ENCODE measurements around the gene RREB1.

Gene RREB1

DNA sequence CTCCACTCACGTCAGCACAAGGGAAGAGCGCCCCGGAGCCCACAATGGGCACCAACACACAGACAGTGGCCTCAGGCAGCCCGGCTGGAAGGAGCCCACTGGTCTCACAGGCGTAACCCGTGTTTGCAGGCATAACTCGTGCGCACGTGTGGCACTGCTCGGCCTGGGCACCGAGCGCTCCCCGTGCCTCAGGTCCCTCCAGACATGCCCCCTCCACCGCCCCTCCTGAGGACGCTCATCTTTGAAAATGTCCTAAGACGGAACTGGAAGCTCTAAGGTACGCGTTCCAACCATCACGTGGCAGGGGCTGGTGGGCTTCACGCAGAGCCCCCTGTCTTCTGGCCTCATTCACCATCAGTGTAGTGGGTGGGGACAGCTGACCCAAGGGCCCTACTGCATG is 160.6 kb downstream of the RREB1 start:
- ChIA-PET POLR2A (no interaction called here), CTCF (interaction anchor here (0.6 to 1.5 kb wide), 3 partner anchors 10 to 591 kb away, joined by 3 to 5 read pairs (median 3); no protein-coding TSS in a partner anchor)

GRCh38 chr6:7268816-7269555 is 161.2 kb downstream of the RREB1 start:
- ChIA-PET POLR2A (no interaction called here), CTCF (interaction anchor here (0.6 to 1.5 kb wide), 2 partner anchors 141 to 592 kb away, joined by 3 to 4 read pairs; no protein-coding TSS in a partner anchor)
- Histone ChIP-seq H3K9me3 (ENCODE audit: control insufficient read depth, insufficient read depth, low read depth, low read length) (no peaks in the 10 kb centered on the region), H3K36me3 (ENCODE audit: control insufficient read depth in 2 of 2, insufficient read depth in 1 of 2, low read length in 2 of 2) (no peaks in the 10 kb centered on the region), H3K4me1 (ENCODE audit: control insufficient read depth, insufficient read depth, low read length) (no peaks in the 10 kb centered on the region), H3K27ac (ENCODE audit: extremely low read depth, low read depth, low read length) (no peak overlapping the region), H3K4me3 (ENCODE audit: low read depth, low read length) (no peak overlapping the region)
- TF ChIP-seq, protein P1, sequence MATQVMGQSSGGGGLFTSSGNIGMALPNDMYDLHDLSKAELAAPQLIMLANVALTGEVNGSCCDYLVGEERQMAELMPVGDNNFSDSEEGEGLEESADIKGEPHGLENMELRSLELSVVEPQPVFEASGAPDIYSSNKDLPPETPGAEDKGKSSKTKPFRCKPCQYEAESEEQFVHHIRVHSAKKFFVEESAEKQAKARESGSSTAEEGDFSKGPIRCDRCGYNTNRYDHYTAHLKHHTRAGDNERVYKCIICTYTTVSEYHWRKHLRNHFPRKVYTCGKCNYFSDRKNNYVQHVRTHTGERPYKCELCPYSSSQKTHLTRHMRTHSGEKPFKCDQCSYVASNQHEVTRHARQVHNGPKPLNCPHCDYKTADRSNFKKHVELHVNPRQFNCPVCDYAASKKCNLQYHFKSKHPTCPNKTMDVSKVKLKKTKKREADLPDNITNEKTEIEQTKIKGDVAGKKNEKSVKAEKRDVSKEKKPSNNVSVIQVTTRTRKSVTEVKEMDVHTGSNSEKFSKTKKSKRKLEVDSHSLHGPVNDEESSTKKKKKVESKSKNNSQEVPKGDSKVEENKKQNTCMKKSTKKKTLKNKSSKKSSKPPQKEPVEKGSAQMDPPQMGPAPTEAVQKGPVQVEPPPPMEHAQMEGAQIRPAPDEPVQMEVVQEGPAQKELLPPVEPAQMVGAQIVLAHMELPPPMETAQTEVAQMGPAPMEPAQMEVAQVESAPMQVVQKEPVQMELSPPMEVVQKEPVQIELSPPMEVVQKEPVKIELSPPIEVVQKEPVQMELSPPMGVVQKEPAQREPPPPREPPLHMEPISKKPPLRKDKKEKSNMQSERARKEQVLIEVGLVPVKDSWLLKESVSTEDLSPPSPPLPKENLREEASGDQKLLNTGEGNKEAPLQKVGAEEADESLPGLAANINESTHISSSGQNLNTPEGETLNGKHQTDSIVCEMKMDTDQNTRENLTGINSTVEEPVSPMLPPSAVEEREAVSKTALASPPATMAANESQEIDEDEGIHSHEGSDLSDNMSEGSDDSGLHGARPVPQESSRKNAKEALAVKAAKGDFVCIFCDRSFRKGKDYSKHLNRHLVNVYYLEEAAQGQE (tag by site-specific recombination; IDR thresholded peaks at IDR 0.05), result 0 out of 2 replicates have a peak, but pooled peaks have one; percentile 20
- no peak for TF ChIP-seq ZNF16 (tag by site-specific recombination; IDR thresholded peaks at IDR 0.05; ENCODE audit: low read depth)

More for the DNA sequence above, 160.6 kb downstream of the RREB1 start:
- TF ChIP-seq ZNF335 (tag by site-specific recombination; conservative IDR thresholded peaks at IDR 0.05) (no peak), ZNF561 (tag by site-specific recombination; IDR thresholded peaks at IDR 0.05; ENCODE audit: borderline replicate concordance) (no peak)
- Histone ChIP-seq H3K9me3 (ENCODE audit: control insufficient read depth, insufficient read depth, low read depth, low read length) (no peaks in the 10 kb centered on the region), H3K4me3 (ENCODE audit: low read depth, low read length) (no peak overlapping the region), H3K4me1 (ENCODE audit: control insufficient read depth, insufficient read depth, low read length) (no peaks in the 10 kb centered on the region), H3K27ac (ENCODE audit: extremely low read depth, low read depth, low read length) (no peak overlapping the region), H3K36me3 (ENCODE audit: control insufficient read depth in 2 of 2, insufficient read depth in 1 of 2, low read length in 2 of 2) (no peaks in the 10 kb centered on the region)

GRCh38 chr6:7269816-7270215 is 162.1 kb downstream of the RREB1 start:
- H3K9me3 ChIP-seq (ENCODE audit: control insufficient read depth, insufficient read depth, low read depth, low read length), result no peaks in the 10 kb centered on the region
- H3K4me1 ChIP-seq (ENCODE audit: control insufficient read depth, insufficient read depth, low read length), result no peaks in the 10 kb centered on the region
- no peak overlapping the region for H3K27ac ChIP-seq (ENCODE audit: extremely low read depth, low read depth, low read length)
- no peak overlapping the region for H3K4me3 ChIP-seq (ENCODE audit: low read depth, low read length)
- ChIA-PET POLR2A (no interaction called here), CTCF (interaction anchor here (0.6 kb wide), 1 partner anchor 140 kb away, joined by 4 read pairs; no protein-coding TSS in a partner anchor)
- TF ChIP-seq MYNN (tag by site-specific recombination; IDR thresholded peaks at IDR 0.05; ENCODE audit: borderline replicate concordance) (no peak), ZNF18 (tag by site-specific recombination; IDR thresholded peaks at IDR 0.05) (no peak), ZNF549 (tag by site-specific recombination; IDR thresholded peaks at IDR 0.05) (no peak)
- H3K36me3 ChIP-seq (ENCODE audit: control insufficient read depth in 2 of 2, insufficient read depth in 1 of 2, low read length in 2 of 2), result no peaks in the 10 kb centered on the region

DNA sequence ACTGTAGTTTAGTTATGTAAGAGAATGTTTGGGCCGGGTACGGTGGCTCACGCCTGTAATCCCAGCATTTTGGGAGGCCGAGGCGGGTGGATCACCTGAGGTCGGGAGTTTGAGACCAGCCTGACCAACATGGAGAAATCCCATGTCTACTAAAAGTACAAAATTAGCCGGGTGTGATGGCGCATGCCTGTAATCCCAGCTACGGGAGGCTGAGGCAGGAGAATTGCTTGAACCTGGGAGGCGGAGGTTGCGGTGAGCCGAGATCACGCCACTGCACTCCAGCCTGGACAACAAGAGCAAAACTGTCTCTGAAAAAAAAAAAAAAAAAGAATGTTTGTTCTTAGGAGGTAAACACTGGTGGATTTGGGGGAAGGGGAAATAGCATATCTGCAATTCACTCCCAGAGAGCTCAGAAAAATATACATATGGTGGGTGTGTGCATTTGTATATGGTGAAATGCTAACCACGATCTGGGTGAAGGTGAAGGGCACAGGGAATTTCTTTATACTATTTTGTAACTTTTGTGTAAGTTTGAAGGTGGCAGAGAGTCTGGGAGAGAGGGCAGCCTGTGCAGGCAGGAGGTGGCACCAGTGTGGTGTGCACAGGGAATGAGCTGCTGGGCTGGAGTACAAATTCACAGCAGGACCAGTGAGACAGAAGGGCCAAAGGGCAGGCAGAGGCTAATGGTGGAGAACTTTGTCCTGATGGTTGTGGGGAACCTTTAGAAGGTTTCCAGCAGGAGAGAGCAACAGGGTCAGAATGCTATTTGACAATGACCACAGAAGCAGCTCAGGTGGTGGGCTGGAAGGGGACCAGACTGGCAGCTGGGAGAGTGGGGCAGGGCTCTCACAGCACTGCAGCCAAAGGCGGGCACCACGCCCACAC is 162.8 kb downstream of the RREB1 start:
- no peaks in the 10 kb centered on the region for H3K36me3 ChIP-seq (ENCODE audit: control insufficient read depth in 2 of 2, insufficient read depth in 1 of 2, low read length in 2 of 2)
- no peak overlapping the region for H3K4me3 ChIP-seq (ENCODE audit: low read depth, low read length)
- no peak overlapping the region for H3K27ac ChIP-seq (ENCODE audit: extremely low read depth, low read depth, low read length)
- no peaks in the 10 kb centered on the region for H3K4me1 ChIP-seq (ENCODE audit: control insufficient read depth, insufficient read depth, low read length)
- CTCF ChIA-PET, result interaction anchor here (0.6 kb wide), 1 partner anchor 594 kb away, joined by 4 read pairs; no protein-coding TSS in a partner anchor
- no peaks in the 10 kb centered on the region for H3K9me3 ChIP-seq (ENCODE audit: control insufficient read depth, insufficient read depth, low read depth, low read length)
- POLR2A ChIA-PET, result interaction anchor here (0.6 kb wide), 1 partner anchor 1495 kb away, joined by 4 read pairs; no protein-coding TSS in a partner anchor
- TF ChIP-seq SCRT2 (tag by site-specific recombination; IDR thresholded peaks at IDR 0.05) (no peak), ZNF530 (tag by site-specific recombination; IDR thresholded peaks at IDR 0.05; ENCODE audit: low read depth) (no peak), ZBTB10 (tag by site-specific recombination; IDR thresholded peaks at IDR 0.05) (no peak), ZNF626 (tag by site-specific recombination; IDR thresholded peaks at IDR 0.05) (no peak)
- TF ChIP-seq, protein P2, sequence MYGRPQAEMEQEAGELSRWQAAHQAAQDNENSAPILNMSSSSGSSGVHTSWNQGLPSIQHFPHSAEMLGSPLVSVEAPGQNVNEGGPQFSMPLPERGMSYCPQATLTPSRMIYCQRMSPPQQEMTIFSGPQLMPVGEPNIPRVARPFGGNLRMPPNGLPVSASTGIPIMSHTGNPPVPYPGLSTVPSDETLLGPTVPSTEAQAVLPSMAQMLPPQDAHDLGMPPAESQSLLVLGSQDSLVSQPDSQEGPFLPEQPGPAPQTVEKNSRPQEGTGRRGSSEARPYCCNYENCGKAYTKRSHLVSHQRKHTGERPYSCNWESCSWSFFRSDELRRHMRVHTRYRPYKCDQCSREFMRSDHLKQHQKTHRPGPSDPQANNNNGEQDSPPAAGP (tag by site-specific recombination; IDR thresholded peaks at IDR 0.05), result no peak
- TF ChIP-seq, protein P3, sequence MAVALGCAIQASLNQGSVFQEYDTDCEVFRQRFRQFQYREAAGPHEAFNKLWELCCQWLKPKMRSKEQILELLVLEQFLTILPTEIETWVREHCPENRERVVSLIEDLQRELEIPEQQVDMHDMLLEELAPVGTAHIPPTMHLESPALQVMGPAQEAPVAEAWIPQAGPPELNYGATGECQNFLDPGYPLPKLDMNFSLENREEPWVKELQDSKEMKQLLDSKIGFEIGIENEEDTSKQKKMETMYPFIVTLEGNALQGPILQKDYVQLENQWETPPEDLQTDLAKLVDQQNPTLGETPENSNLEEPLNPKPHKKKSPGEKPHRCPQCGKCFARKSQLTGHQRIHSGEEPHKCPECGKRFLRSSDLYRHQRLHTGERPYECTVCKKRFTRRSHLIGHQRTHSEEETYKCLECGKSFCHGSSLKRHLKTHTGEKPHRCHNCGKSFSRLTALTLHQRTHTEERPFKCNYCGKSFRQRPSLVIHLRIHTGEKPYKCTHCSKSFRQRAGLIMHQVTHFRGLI (tag by site-specific recombination; IDR thresholded peaks at IDR 0.05), result no peak
